ENCODE data around the gene OTX1. TPM values are rescaled to one million over a fixed set of nuclear protein-coding genes. Genes with fewer than 3 reads are reported as not detected.
A peak's percentile ranks its signal among the peaks of the same experiment; 100 is the strongest.

OTX1 gene
- total RNA-seq, 1 donor from 2014 or later: 0.10 TPM

DNA sequence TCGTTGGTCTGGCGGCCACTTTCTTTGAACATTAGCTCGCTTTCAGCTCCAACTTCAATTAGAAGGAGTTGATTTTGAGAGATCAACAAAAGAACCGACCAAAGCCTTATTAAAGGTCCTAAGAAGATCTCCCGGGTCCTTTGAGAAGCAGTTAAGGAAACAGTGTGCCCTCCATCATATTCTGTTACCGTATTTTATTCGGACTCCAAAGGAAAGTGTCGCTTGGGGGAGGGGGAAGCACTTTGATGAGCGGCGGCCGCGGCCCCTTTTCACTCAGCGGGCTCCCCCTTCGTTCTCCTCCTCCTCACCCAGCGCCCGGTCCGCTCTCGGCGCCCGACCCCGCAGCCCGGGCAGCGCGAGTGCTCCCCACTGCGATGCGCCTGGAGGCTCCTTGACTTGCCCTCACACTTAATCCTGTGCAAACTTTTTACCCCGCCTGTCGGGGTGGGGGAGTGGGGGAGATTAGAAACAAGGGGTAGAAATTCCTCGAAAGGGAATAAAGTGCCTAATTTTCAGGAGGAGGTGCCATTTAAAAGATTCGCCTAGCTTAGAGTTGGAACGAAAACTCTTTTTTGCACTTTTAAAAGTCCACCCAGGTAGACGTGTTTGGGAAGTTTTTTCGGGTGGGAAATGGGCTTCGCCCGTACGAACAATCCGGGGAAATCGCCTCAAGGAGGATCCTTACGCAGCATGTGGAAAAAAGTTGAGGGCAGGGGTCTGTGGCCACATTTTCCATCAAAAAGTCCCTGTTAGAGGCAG lies 1.2 kb upstream of the OTX1 start:
- TF ChIP-seq CTCF (IDR thresholded peaks at IDR 0.05): no peak
- Mint-ChIP-seq H3K4me3 (ENCODE audit: unreplicated experiment) (peak overlapping the region; percentile 68), H3K9me3 (ENCODE audit: low read depth) (no peaks in the 10 kb centered on the region), H3K36me3 (ENCODE audit: low read depth) (peaks cover 18% of the 10 kb centered on the region), H3K27ac (ENCODE audit: unreplicated experiment) (no peak overlapping the region), H3K27me3 (ENCODE audit: low read depth) (peaks cover 80% of the 10 kb centered on the region), H3K4me1 (ENCODE audit: low read depth) (peaks cover 37% of the 10 kb centered on the region)
- no peak for DNase-seq (ENCODE audit: low spot score)

DNA sequence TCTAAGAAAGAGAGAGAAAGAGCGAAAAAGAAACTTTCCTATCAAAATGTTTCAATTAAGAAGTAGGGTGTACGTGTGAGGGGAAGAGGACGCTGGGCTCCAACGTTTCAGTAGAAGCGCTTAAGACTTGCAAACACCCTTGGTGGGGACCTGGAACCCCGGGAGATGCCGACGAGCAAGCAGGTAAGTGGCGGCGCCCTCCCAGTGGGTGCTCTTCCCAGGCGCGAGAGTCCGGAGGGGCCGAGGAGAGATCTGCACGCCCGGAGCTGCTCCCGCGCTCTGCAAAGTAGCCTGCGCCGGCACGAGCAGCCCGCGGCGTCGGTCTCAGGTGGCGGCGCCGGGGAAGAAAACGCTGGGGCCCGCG lies 678 bp upstream of the OTX1 start:
- Mint-ChIP-seq H3K4me1 (ENCODE audit: low read depth) (peaks cover 42% of the 10 kb centered on the region), H3K9me3 (ENCODE audit: low read depth) (no peaks in the 10 kb centered on the region), H3K36me3 (ENCODE audit: low read depth) (peaks cover 19% of the 10 kb centered on the region), H3K4me3 (ENCODE audit: unreplicated experiment) (peak overlapping the region; percentile 68), H3K27me3 (ENCODE audit: low read depth) (peaks cover 82% of the 10 kb centered on the region), H3K27ac (ENCODE audit: unreplicated experiment) (peak overlapping the region; percentile 45)
- no peak for TF ChIP-seq CTCF (IDR thresholded peaks at IDR 0.05)
- DNase-seq (ENCODE audit: low spot score): no peak

GRCh38 chr2:63051042-63051794 lies 588 bp downstream of the OTX1 start:
- Mint-ChIP-seq H3K4me1 (ENCODE audit: low read depth) (peaks cover 55% of the 10 kb centered on the region), H3K27ac (ENCODE audit: unreplicated experiment) (no peak overlapping the region), H3K36me3 (ENCODE audit: low read depth) (peaks cover 7% of the 10 kb centered on the region), H3K27me3 (ENCODE audit: low read depth) (peaks cover 83% of the 10 kb centered on the region), H3K9me3 (ENCODE audit: low read depth) (no peaks in the 10 kb centered on the region), H3K4me3 (ENCODE audit: unreplicated experiment) (peak overlapping the region; percentile 74)
- no peak for DNase-seq (ENCODE audit: low spot score)
- no peak for TF ChIP-seq CTCF (IDR thresholded peaks at IDR 0.05)

DNA sequence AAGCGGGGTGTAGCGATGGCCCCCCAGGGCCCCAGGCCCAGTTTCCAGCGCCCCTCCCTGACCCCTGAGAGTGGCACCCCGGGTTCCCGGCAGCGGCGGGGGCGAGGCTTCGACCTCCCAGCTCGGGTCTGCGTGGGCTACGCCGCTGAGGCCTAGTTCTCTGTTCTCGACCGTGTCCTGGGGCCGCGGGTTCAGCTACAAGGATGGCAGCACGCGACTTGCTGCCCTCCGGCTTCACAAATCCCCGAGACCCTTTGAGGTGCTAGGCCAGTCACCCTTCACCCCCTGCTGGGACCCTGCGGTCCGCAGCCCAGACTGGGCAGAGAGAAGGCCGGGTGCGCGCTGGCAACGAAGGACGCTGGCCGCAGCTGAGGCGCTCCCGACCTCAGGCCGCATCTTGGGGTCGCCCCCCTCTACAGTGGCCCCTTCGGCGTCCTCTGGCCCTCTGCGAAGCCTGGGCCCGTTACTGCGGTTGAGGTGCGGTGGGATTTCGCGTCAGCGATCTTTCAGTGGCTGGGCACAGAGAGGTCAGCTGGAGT lies 1.2 kb downstream of the OTX1 start:
- DNase-seq (ENCODE audit: low spot score): no peak
- H3K9me3 Mint-ChIP-seq (ENCODE audit: low read depth): no peaks in the 10 kb centered on the region
- TF ChIP-seq CTCF (IDR thresholded peaks at IDR 0.05): no peak
- H3K36me3 Mint-ChIP-seq (ENCODE audit: low read depth): peaks cover 8% of the 10 kb centered on the region
- peaks cover 60% of the 10 kb centered on the region for H3K4me1 Mint-ChIP-seq (ENCODE audit: low read depth)
- no peak overlapping the region for H3K27ac Mint-ChIP-seq (ENCODE audit: unreplicated experiment)
- H3K27me3 Mint-ChIP-seq (ENCODE audit: low read depth): peaks cover 83% of the 10 kb centered on the region
- H3K4me3 Mint-ChIP-seq (ENCODE audit: unreplicated experiment): no peak overlapping the region

DNA sequence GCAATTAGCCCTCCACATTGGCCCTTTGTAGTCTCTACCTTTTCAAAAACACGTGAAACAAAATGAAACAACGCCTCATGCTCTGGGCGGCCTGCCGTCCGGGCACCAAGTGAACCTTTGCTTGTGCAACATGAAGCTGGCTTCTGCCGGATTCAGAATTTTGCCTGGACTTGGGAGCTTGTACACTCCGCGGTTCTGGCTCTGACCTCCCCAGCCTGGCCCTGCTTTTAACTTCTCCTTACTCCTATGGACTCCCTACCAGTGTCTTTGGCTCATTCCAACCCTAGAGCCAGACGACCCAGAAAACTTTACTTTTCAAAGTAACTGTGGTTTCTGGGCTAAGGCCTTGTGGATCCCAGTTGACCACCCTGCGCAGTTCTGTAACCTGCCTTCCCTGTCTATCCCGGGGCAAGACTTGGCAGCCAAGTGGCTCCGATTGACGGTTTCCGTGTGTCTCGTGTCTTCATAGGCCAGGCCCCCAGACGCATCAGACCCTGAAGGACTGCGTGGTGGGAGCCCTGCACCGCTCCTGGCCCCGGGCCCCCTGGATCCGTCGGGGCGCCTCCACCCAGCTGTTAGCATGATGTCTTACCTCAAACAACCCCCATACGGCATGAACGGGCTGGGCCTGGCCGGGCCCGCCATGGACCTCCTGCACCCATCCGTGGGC lies 1.9 kb downstream of the OTX1 start:
- Mint-ChIP-seq H3K4me1 (ENCODE audit: low read depth) (peaks cover 56% of the 10 kb centered on the region), H3K4me3 (ENCODE audit: unreplicated experiment) (no peak overlapping the region), H3K9me3 (ENCODE audit: low read depth) (no peaks in the 10 kb centered on the region), H3K27me3 (ENCODE audit: low read depth) (peaks cover 83% of the 10 kb centered on the region), H3K27ac (ENCODE audit: unreplicated experiment) (no peak overlapping the region), H3K36me3 (ENCODE audit: low read depth) (peaks cover 9% of the 10 kb centered on the region)
- DNase-seq (ENCODE audit: low spot score): no peak
- no peak for TF ChIP-seq CTCF (IDR thresholded peaks at IDR 0.05)
